ENCODE measurements around the gene PCDHA12. TPM values are rescaled to one million over a fixed set of nuclear protein-coding genes. Genes with fewer than 3 reads are reported as not detected.

PCDHA12 gene
- total and polyA plus RNA-seq, 2 experiments from 2014 or later: 7.2 to 18.7 TPM

GRCh38 chr5:140925806-140926442 lies 50.8 kb downstream of the PCDHA12 start, which contains the start of gene PCDHAC1:
TSS of gene PCDHAC1 (plus strand) at chr5:140926299. CDS start at chr5:140926893, 594 bp downstream.
- WGBS (ENCODE audit: low lambda C conversion rate, missing lambda C conversion rate): 3% methylated on average over 41 of the region's 41 CpGs

GRCh38 chr5:140926443-140927227 lies 51.5 kb downstream of the PCDHA12 start:
- Histone ChIP-seq H3K36me3 (replicated peaks; ENCODE audit: insufficient read depth, low read depth) (no peaks in the 10 kb centered on the region), H3K9me3 (ENCODE audit: low read depth) (no peaks in the 10 kb centered on the region), H4K20me1 (ENCODE audit: insufficient read depth, poor library complexity, severe bottlenecking) (peaks cover 9% of the 10 kb centered on the region), H3K4me3 (peak overlapping the region; percentile 57), H3K4me1 (ENCODE audit: insufficient read depth) (peaks cover 7% of the 10 kb centered on the region), H3K4me2 (peak overlapping the region; percentile 95), H3K79me2 (peaks cover 5% of the 10 kb centered on the region), H2AFZ (peak overlapping the region; percentile 59), H3K27ac (peak overlapping the region; percentile 64), H3K27me3 (no peaks in the 10 kb centered on the region), H3K9me2 (replicated peaks; ENCODE audit: insufficient read depth) (no peaks in the 10 kb centered on the region)
- DNase-seq (ENCODE audit: low spot score): peak; percentile 96
- WGBS (ENCODE audit: low lambda C conversion rate, missing lambda C conversion rate): 2% methylated on average over 63 of the region's 74 CpGs
- TF ChIP-seq EZH2phosphoT487 (IDR thresholded peaks at IDR 0.05; ENCODE audit: low read depth, severe bottlenecking, unreplicated experiment) (no peak), CTCF (IDR thresholded peaks at IDR 0.05; ENCODE audit: poor library complexity) (peak; percentile 98)

More at GRCh38 chr5:140925806-140926442, 50.8 kb downstream of the PCDHA12 start, which contains the start of gene PCDHAC1:
- DNase-seq (ENCODE audit: low spot score): no peak
- Histone ChIP-seq H3K4me1 (ENCODE audit: insufficient read depth) (peaks cover 7% of the 10 kb centered on the region), H3K27ac (peak within 1 kb of the TSS; percentile 64), H3K9me3 (ENCODE audit: low read depth) (no peaks in the 10 kb centered on the region), H3K4me2 (peak within 1 kb of the TSS; percentile 95), H3K79me2 (peaks cover 5% of the 10 kb centered on the region), H2AFZ (peak within 1 kb of the TSS; percentile 59), H3K27me3 (no peaks in the 10 kb centered on the region), H3K36me3 (replicated peaks; ENCODE audit: insufficient read depth, low read depth) (no peaks in the 10 kb centered on the region), H3K4me3 (peak within 1 kb of the TSS; percentile 57), H4K20me1 (ENCODE audit: insufficient read depth, poor library complexity, severe bottlenecking) (peaks cover 9% of the 10 kb centered on the region), H3K9me2 (replicated peaks; ENCODE audit: insufficient read depth) (no peaks in the 10 kb centered on the region)
- TF ChIP-seq CTCF (IDR thresholded peaks at IDR 0.05; ENCODE audit: poor library complexity) (no peak), EZH2 (IDR thresholded peaks at IDR 0.05; ENCODE audit: borderline replicate concordance) (no peak), EZH2phosphoT487 (IDR thresholded peaks at IDR 0.05; ENCODE audit: low read depth, severe bottlenecking, unreplicated experiment) (no peak)

- H3K4me1 ChIP-seq (ENCODE audit: insufficient read depth): peaks cover 7% of the 10 kb centered on the region
- H3K79me2 ChIP-seq: peaks cover 5% of the 10 kb centered on the region
- peak; percentile 40 for DNase-seq (ENCODE audit: low spot score)
- H3K36me3 ChIP-seq (replicated peaks; ENCODE audit: insufficient read depth, low read depth): no peaks in the 10 kb centered on the region
- H3K27ac ChIP-seq: peak overlapping the region; percentile 64
- H3K4me3 ChIP-seq: peak overlapping the region; percentile 57
- no peaks in the 10 kb centered on the region for H3K9me2 ChIP-seq (replicated peaks; ENCODE audit: insufficient read depth)
- H3K4me2 ChIP-seq: peak overlapping the region; percentile 95
- TF ChIP-seq CTCF (IDR thresholded peaks at IDR 0.05; ENCODE audit: poor library complexity) (no peak), EZH2phosphoT487 (IDR thresholded peaks at IDR 0.05; ENCODE audit: low read depth, severe bottlenecking, unreplicated experiment) (no peak), EZH2 (IDR thresholded peaks at IDR 0.05; ENCODE audit: borderline replicate concordance) (no peak)
- peak overlapping the region; percentile 59 for H2AFZ ChIP-seq
- H4K20me1 ChIP-seq (ENCODE audit: insufficient read depth, poor library complexity, severe bottlenecking): peaks cover 9% of the 10 kb centered on the region
- no peaks in the 10 kb centered on the region for H3K9me3 ChIP-seq (ENCODE audit: low read depth)
- 10% methylated on average over 26 of the region's 26 CpGs for WGBS (ENCODE audit: low lambda C conversion rate, missing lambda C conversion rate)
- H3K27me3 ChIP-seq: no peaks in the 10 kb centered on the region
Measured at GRCh38 chr5:140927228-140927573, 52.1 kb downstream of the PCDHA12 start.

Other genes with a start within 250 kb of the PCDHA12 start
- 0.84 and 2.3 TPM in 2 replicates for gene CD14, start 242.1 kb upstream of the PCDHA12 start, total RNA-seq
- 0.45 and 1.9 TPM in 2 replicates for gene CD14, start 242.1 kb upstream of the PCDHA12 start, polyA plus RNA-seq
- gene TMCO6, start 235.9 kb upstream of the PCDHA12 start, total RNA-seq: 10.0 and 25.8 TPM in 2 replicates
- 9.3 and 13.1 TPM in 2 replicates for gene TMCO6, start 235.9 kb upstream of the PCDHA12 start, polyA plus RNA-seq
- gene NDUFA2, start 227.7 kb upstream of the PCDHA12 start, total RNA-seq: 82.7 and 82.9 TPM in 2 replicates
- gene NDUFA2, start 227.7 kb upstream of the PCDHA12 start, polyA plus RNA-seq: 161 and 182 TPM in 2 replicates
- gene IK, start 227.5 kb upstream of the PCDHA12 start, total RNA-seq: 68.7 and 72.2 TPM in 2 replicates
- gene IK, start 227.5 kb upstream of the PCDHA12 start, polyA plus RNA-seq: 75.0 and 83.2 TPM in 2 replicates
- 21.2 and 21.4 TPM in 2 replicates for gene WDR55, start 210.4 kb upstream of the PCDHA12 start, total RNA-seq
- 23.0 and 25.6 TPM in 2 replicates for gene WDR55, start 210.4 kb upstream of the PCDHA12 start, polyA plus RNA-seq
- gene DND1, start 201.7 kb upstream of the PCDHA12 start, total RNA-seq: 0.36 and 1.3 TPM in 2 replicates
- 0.52 and 0.85 TPM in 2 replicates for gene DND1, start 201.7 kb upstream of the PCDHA12 start, polyA plus RNA-seq
- gene HARS1, start 183.9 kb upstream of the PCDHA12 start, total RNA-seq: 40.0 and 41.1 TPM in 2 replicates
- gene HARS1, start 183.9 kb upstream of the PCDHA12 start, polyA plus RNA-seq: 56.6 and 58.8 TPM in 2 replicates
- gene HARS2, start 183.9 kb upstream of the PCDHA12 start, total RNA-seq: 22.8 and 26.9 TPM in 2 replicates
- 28.6 and 32.3 TPM in 2 replicates for gene HARS2, start 183.9 kb upstream of the PCDHA12 start, polyA plus RNA-seq
- 37.7 and 40.9 TPM in 2 replicates for gene ZMAT2, start 174.9 kb upstream of the PCDHA12 start, total RNA-seq
- gene ZMAT2, start 174.9 kb upstream of the PCDHA12 start, polyA plus RNA-seq: 29.5 and 47.6 TPM in 2 replicates
- 0.04 TPM in 1 of 2 replicates, not detected in the other for gene PCDHA1, start 89.2 kb upstream of the PCDHA12 start, total RNA-seq
- gene PCDHA1, start 89.2 kb upstream of the PCDHA12 start, polyA plus RNA-seq: not detected in 2 replicates
- 2.3 and 3.9 TPM in 2 replicates for gene PCDHA2, start 80.5 kb upstream of the PCDHA12 start, total RNA-seq
- 2.0 and 2.6 TPM in 2 replicates for gene PCDHA2, start 80.5 kb upstream of the PCDHA12 start, polyA plus RNA-seq
- gene PCDHA3, start 74.3 kb upstream of the PCDHA12 start, total RNA-seq: 0.84 and 1.1 TPM in 2 replicates
- gene PCDHA3, start 74.3 kb upstream of the PCDHA12 start, polyA plus RNA-seq: 0.12 and 0.49 TPM in 2 replicates
- gene PCDHA4, start 68.2 kb upstream of the PCDHA12 start, total RNA-seq: 25.2 and 30.0 TPM in 2 replicates
- gene PCDHA4, start 68.2 kb upstream of the PCDHA12 start, polyA plus RNA-seq: 9.1 and 12.3 TPM in 2 replicates
- 2.2 and 2.5 TPM in 2 replicates for gene PCDHA5, start 53.7 kb upstream of the PCDHA12 start, total RNA-seq
- 0.15 and 0.45 TPM in 2 replicates for gene PCDHA5, start 53.7 kb upstream of the PCDHA12 start, polyA plus RNA-seq
- 3.2 and 3.4 TPM in 2 replicates for gene PCDHA6, start 47.3 kb upstream of the PCDHA12 start, total RNA-seq
- gene PCDHA6, start 47.3 kb upstream of the PCDHA12 start, polyA plus RNA-seq: 0.27 and 0.38 TPM in 2 replicates
- 1.7 and 3.3 TPM in 2 replicates for gene PCDHA7, start 41.0 kb upstream of the PCDHA12 start, total RNA-seq
- 0.11 and 0.95 TPM in 2 replicates for gene PCDHA7, start 41.0 kb upstream of the PCDHA12 start, polyA plus RNA-seq
- gene PCDHA8, start 34.1 kb upstream of the PCDHA12 start, total RNA-seq: 1.6 and 1.9 TPM in 2 replicates
- gene PCDHA8, start 34.1 kb upstream of the PCDHA12 start, polyA plus RNA-seq: 0.13 and 0.44 TPM in 2 replicates
- 1.5 and 2.5 TPM in 2 replicates for gene PCDHA9, start 26.9 kb upstream of the PCDHA12 start, total RNA-seq
- gene PCDHA9, start 26.9 kb upstream of the PCDHA12 start, polyA plus RNA-seq: 0.57 and 0.90 TPM in 2 replicates
- 9.7 and 13.8 TPM in 2 replicates for gene PCDHA10, start 19.4 kb upstream of the PCDHA12 start, total RNA-seq
- 7.4 and 7.7 TPM in 2 replicates for gene PCDHA10, start 19.4 kb upstream of the PCDHA12 start, polyA plus RNA-seq
- 1.8 and 4.5 TPM in 2 replicates for gene PCDHA11, start 6.4 kb upstream of the PCDHA12 start, total RNA-seq
- 2.5 TPM in 2 replicates for gene PCDHA11, start 6.4 kb upstream of the PCDHA12 start, polyA plus RNA-seq
- 4.1 and 4.3 TPM in 2 replicates for gene PCDHA13, start 6.8 kb downstream of the PCDHA12 start, total RNA-seq
- 0.27 and 1.2 TPM in 2 replicates for gene PCDHA13, start 6.8 kb downstream of the PCDHA12 start, polyA plus RNA-seq
- 6.3 and 7.0 TPM in 2 replicates for gene PCDHAC1, start 51.0 kb downstream of the PCDHA12 start, total RNA-seq
- gene PCDHAC1, start 51.0 kb downstream of the PCDHA12 start, polyA plus RNA-seq: 0.41 and 1.3 TPM in 2 replicates
- 6.8 and 11.3 TPM in 2 replicates for gene PCDHAC2, start 91.2 kb downstream of the PCDHA12 start, total RNA-seq
- 5.4 and 6.4 TPM in 2 replicates for gene PCDHAC2, start 91.2 kb downstream of the PCDHA12 start, polyA plus RNA-seq
- gene PCDHB1, start 176.1 kb downstream of the PCDHA12 start, total RNA-seq: 0.16 and 0.17 TPM in 2 replicates
- not detected in 2 replicates for gene PCDHB1, start 176.1 kb downstream of the PCDHA12 start, polyA plus RNA-seq
- 23.0 and 27.7 TPM in 2 replicates for gene PCDHB2, start 219.3 kb downstream of the PCDHA12 start, total RNA-seq
- gene PCDHB2, start 219.3 kb downstream of the PCDHA12 start, polyA plus RNA-seq: 27.3 and 29.4 TPM in 2 replicates
- 3.8 and 4.1 TPM in 2 replicates for gene PCDHB3, start 225.2 kb downstream of the PCDHA12 start, total RNA-seq
- gene PCDHB3, start 225.2 kb downstream of the PCDHA12 start, polyA plus RNA-seq: 0.76 and 1.5 TPM in 2 replicates
- 1.9 and 2.5 TPM in 2 replicates for gene PCDHB4, start 246.5 kb downstream of the PCDHA12 start, total RNA-seq
- gene PCDHB4, start 246.5 kb downstream of the PCDHA12 start, polyA plus RNA-seq: 0.29 and 0.94 TPM in 2 replicates